Measurements from ENCODE around the gene SOX21. TPM values are rescaled to one million over a fixed set of nuclear protein-coding genes. Genes with fewer than 3 reads are reported as not detected.

SOX21 gene
- total RNA-seq (2022; extraction: Qiagen RNA extraction; ENCODE audit: low read depth), result 0.33 to 0.99 TPM (median 0.68 TPM) in 5 replicates

GRCh38 chr13:94712287-94712811, at the start of gene SOX21:
Gene SOX21, minus strand, starts transcription at chr13:94712545. Its CDS starts 496 bp downstream, at chr13:94712049.

Other genes with a start within 250 kb of the SOX21 start
- not detected in 5 replicates for gene DCT, start 232.9 kb downstream of the SOX21 start, total RNA-seq (2022; extraction: Qiagen RNA extraction; ENCODE audit: low read depth)
- 6.9 to 9.4 TPM (median 8.2 TPM) in 5 replicates for gene TGDS, start 116.4 kb downstream of the SOX21 start, total RNA-seq (2022; extraction: Qiagen RNA extraction; ENCODE audit: low read depth)
- gene GPR180, start 110.7 kb downstream of the SOX21 start, total RNA-seq (2022; extraction: Qiagen RNA extraction; ENCODE audit: low read depth), result 2.5 to 4.1 TPM (median 3.1 TPM) in 5 replicates